ENCODE results near the gene SEC14L5. TPM values are rescaled to one million over a fixed set of nuclear protein-coding genes. Genes with fewer than 3 reads are reported as not detected.
A peak's percentile ranks its signal among the peaks of the same experiment; 100 is the strongest.
"Not testable (repeated sequence)": the region's sequence is repeated elsewhere in the genome, so short reads cannot be mapped to it uniquely, and the experiment has no call there.

Gene SEC14L5
- total RNA-seq, 1 donor, result under 0.01 TPM

DNA sequence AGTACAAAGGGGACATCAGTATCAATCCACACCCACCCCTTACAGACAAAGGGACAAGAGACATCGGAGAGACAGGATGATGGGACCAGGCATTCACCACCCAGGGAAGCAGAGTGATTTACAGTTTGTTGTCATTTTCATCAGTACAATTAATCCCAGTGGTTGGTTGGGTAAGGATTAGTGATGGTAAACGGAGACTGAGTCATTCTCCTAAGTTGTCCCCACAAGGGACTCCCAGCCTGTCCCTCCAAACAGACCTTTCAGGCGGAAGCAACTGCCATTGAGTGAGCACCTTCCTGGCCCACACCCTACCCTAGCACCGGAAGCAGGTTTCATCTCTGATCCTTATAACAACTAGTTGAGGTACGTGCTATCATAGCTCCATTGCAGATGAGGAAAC lies 32.3 kb upstream of the SEC14L5 start:
- H3K9me3 ChIP-seq (ENCODE audit: low read depth, low read length), result peaks cover 6% of the 10 kb centered on the region
- TF ChIP-seq, protein P1, sequence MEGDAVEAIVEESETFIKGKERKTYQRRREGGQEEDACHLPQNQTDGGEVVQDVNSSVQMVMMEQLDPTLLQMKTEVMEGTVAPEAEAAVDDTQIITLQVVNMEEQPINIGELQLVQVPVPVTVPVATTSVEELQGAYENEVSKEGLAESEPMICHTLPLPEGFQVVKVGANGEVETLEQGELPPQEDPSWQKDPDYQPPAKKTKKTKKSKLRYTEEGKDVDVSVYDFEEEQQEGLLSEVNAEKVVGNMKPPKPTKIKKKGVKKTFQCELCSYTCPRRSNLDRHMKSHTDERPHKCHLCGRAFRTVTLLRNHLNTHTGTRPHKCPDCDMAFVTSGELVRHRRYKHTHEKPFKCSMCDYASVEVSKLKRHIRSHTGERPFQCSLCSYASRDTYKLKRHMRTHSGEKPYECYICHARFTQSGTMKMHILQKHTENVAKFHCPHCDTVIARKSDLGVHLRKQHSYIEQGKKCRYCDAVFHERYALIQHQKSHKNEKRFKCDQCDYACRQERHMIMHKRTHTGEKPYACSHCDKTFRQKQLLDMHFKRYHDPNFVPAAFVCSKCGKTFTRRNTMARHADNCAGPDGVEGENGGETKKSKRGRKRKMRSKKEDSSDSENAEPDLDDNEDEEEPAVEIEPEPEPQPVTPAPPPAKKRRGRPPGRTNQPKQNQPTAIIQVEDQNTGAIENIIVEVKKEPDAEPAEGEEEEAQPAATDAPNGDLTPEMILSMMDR (IDR thresholded peaks at IDR 0.05; ENCODE audit: extremely low read depth, low read depth, low read length), result no peak
- H3K27me3 ChIP-seq (ENCODE audit: insufficient read depth, low read length), result peaks cover 34% of the 10 kb centered on the region
- no peak overlapping the region for H3K4me3 ChIP-seq (ENCODE audit: insufficient read depth, low read length)
- no peak overlapping the region for H2AFZ ChIP-seq (ENCODE audit: low read length)
- H4K20me1 ChIP-seq (ENCODE audit: insufficient read depth, low read length), result no peaks in the 10 kb centered on the region
- H3K79me2 ChIP-seq (ENCODE audit: insufficient read depth, low read length), result no peaks in the 10 kb centered on the region
- H3K4me2 ChIP-seq (ENCODE audit: insufficient read depth, low read length), result no peak overlapping the region
- no peaks in the 10 kb centered on the region for H3K36me3 ChIP-seq (ENCODE audit: insufficient read depth, low read length)
- no peaks in the 10 kb centered on the region for H3K4me1 ChIP-seq (ENCODE audit: insufficient read depth, low read length)
- H3K27ac ChIP-seq (ENCODE audit: low read depth, low read length), result no peak overlapping the region
- DNase-seq (ENCODE audit: insufficient read length, low spot score, missing footprints), result no peak

- no peaks in the 10 kb centered on the region for H3K4me1 ChIP-seq (ENCODE audit: insufficient read depth, low read length)
- H2AFZ ChIP-seq (ENCODE audit: low read length), result no peak overlapping the region
- H3K27ac ChIP-seq (ENCODE audit: low read depth, low read length), result no peak overlapping the region
- H3K4me3 ChIP-seq (ENCODE audit: insufficient read depth, low read length), result no peak overlapping the region
- no peaks in the 10 kb centered on the region for H3K79me2 ChIP-seq (ENCODE audit: insufficient read depth, low read length)
- no peaks in the 10 kb centered on the region for H4K20me1 ChIP-seq (ENCODE audit: insufficient read depth, low read length)
- H3K27me3 ChIP-seq (ENCODE audit: insufficient read depth, low read length), result peaks cover 37% of the 10 kb centered on the region
- peak; percentile 46 for DNase-seq (ENCODE audit: insufficient read length, low spot score, missing footprints)
- no peak overlapping the region for H3K4me2 ChIP-seq (ENCODE audit: insufficient read depth, low read length)
- TF ChIP-seq, protein P1 (IDR thresholded peaks at IDR 0.05; ENCODE audit: extremely low read depth, low read depth, low read length), result no peak
- no peaks in the 10 kb centered on the region for H3K36me3 ChIP-seq (ENCODE audit: insufficient read depth, low read length)
- peaks cover 6% of the 10 kb centered on the region for H3K9me3 ChIP-seq (ENCODE audit: low read depth, low read length)
Measured at GRCh38 chr16:4926928-4927327, 31.2 kb upstream of the SEC14L5 start.

DNA sequence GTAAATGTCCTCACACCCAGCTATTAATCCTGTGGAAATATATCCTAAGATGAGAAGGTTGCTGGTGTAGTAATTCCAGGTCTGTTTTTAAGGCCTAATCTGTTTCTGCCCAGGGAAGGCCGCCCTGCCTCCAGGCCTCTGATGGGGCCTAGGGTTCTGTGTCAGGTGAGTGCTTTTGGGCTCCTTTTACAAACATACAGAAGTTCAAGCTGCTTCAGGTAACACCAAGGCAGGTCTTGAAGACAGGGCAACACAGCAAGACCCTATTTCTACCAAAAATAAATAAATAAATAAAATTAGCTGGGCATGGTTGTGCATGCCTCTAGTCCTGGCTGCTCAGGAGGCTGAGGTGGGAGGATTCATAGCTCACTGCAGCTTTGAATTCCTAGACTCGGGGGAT lies 30.5 kb upstream of the SEC14L5 start:
- H3K4me2 ChIP-seq (ENCODE audit: insufficient read depth, low read length), result no peak overlapping the region
- H3K4me1 ChIP-seq (ENCODE audit: insufficient read depth, low read length), result no peaks in the 10 kb centered on the region
- H3K36me3 ChIP-seq (ENCODE audit: insufficient read depth, low read length), result no peaks in the 10 kb centered on the region
- TF ChIP-seq, protein P1 (IDR thresholded peaks at IDR 0.05; ENCODE audit: extremely low read depth, low read depth, low read length), result no peak
- H3K79me2 ChIP-seq (ENCODE audit: insufficient read depth, low read length), result no peaks in the 10 kb centered on the region
- peaks cover 6% of the 10 kb centered on the region for H3K9me3 ChIP-seq (ENCODE audit: low read depth, low read length)
- no peak overlapping the region for H3K4me3 ChIP-seq (ENCODE audit: insufficient read depth, low read length)
- no peaks in the 10 kb centered on the region for H4K20me1 ChIP-seq (ENCODE audit: insufficient read depth, low read length)
- no peak overlapping the region for H2AFZ ChIP-seq (ENCODE audit: low read length)
- peak; percentile 4 for DNase-seq (ENCODE audit: insufficient read length, low spot score, missing footprints)
- H3K27me3 ChIP-seq (ENCODE audit: insufficient read depth, low read length), result peaks cover 36% of the 10 kb centered on the region
- no peak overlapping the region for H3K27ac ChIP-seq (ENCODE audit: low read depth, low read length)

DNA sequence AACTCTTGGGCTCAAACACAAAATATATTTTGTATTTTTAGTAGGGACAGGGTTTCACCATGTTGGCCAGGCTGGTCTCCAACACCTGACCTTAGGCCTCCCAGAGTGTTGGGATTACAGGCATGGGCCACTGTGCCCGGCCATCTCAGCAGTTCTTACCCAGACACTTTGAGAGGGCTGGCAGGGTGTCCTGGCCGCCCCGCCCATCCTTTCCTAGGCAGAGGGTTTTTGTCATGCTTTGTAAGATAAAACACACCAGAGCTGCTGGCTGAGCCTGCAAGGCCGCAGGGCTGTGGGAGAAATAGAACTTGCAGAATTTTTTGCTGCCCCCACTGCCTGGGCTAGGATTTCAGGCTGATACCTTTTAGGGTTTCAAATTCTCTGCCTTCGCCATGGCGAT lies 29.9 kb upstream of the SEC14L5 start:
- no peak overlapping the region for H3K4me3 ChIP-seq (ENCODE audit: insufficient read depth, low read length)
- no peaks in the 10 kb centered on the region for H3K4me1 ChIP-seq (ENCODE audit: insufficient read depth, low read length)
- H3K27ac ChIP-seq (ENCODE audit: low read depth, low read length), result no peak overlapping the region
- no peaks in the 10 kb centered on the region for H3K36me3 ChIP-seq (ENCODE audit: insufficient read depth, low read length)
- no peaks in the 10 kb centered on the region for H4K20me1 ChIP-seq (ENCODE audit: insufficient read depth, low read length)
- peaks cover 30% of the 10 kb centered on the region for H3K27me3 ChIP-seq (ENCODE audit: insufficient read depth, low read length)
- H2AFZ ChIP-seq (ENCODE audit: low read length), result no peak overlapping the region
- H3K4me2 ChIP-seq (ENCODE audit: insufficient read depth, low read length), result no peak overlapping the region
- peaks cover 6% of the 10 kb centered on the region for H3K9me3 ChIP-seq (ENCODE audit: low read depth, low read length)
- no peaks in the 10 kb centered on the region for H3K79me2 ChIP-seq (ENCODE audit: insufficient read depth, low read length)
- TF ChIP-seq, protein P1 (IDR thresholded peaks at IDR 0.05; ENCODE audit: extremely low read depth, low read depth, low read length), result no peak
- peak; percentile 3 for DNase-seq (ENCODE audit: insufficient read length, low spot score, missing footprints)

GRCh38 chr16:4929619-4930018 lies 28.5 kb upstream of the SEC14L5 start:
- peak; percentile 1 for DNase-seq (ENCODE audit: insufficient read length, low spot score, missing footprints)
- not testable (repeated sequence) for H3K4me2 ChIP-seq (ENCODE audit: insufficient read depth, low read length); H2AFZ ChIP-seq (ENCODE audit: low read length); H3K27ac ChIP-seq (ENCODE audit: low read depth, low read length); H3K36me3 ChIP-seq (ENCODE audit: insufficient read depth, low read length); H3K9me3 ChIP-seq (ENCODE audit: low read depth, low read length); H4K20me1 ChIP-seq (ENCODE audit: insufficient read depth, low read length); H3K79me2 ChIP-seq (ENCODE audit: insufficient read depth, low read length); H3K4me1 ChIP-seq (ENCODE audit: insufficient read depth, low read length); H3K4me3 ChIP-seq (ENCODE audit: insufficient read depth, low read length)
- peaks cover 31% of the 10 kb centered on the region for H3K27me3 ChIP-seq (ENCODE audit: insufficient read depth, low read length)

Data from osteoblast (primary cell).